NCI-H1092 (cell line): ENCODE data around the gene ARHGEF33.

Experiments used
- DNase-seq: peaks from one replicate; lab custom pipeline; 2025; lab: John Stamatoyannopoulos, UW

Gene ARHGEF33

GRCh38 chr2:38959938-38960608 is 70.4 kb downstream of the ARHGEF33 start:
- DNase-seq, result peak; percentile 20

GRCh38 chr2:38960609-38961320 is 71.1 kb downstream of the ARHGEF33 start:
- DNase-seq, result no peak

- DNase-seq, result no peak
Measured at GRCh38 chr2:38966006-38966405, 76.3 kb downstream of the ARHGEF33 start.

DNA sequence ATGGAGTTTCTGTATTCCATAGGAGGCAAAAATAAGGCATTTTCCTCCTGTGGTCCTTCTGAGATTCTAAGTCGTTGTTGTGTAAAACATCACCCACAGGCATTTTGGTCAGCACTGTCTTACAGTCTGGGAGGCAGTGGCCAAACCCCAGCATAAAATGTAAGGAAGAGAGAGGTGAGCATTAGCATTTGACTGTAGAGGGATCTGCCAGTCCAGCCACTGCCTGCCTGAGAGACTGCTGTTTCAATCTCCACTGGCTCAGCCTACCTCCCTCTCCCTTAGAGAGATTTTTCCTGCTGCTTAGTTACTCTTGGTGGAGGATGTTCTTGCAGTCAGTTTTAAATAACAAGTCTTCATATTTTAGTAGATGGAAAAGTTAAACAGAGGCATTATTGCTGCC is 77.0 kb downstream of the ARHGEF33 start:
- DNase-seq, result no peak

DNA sequence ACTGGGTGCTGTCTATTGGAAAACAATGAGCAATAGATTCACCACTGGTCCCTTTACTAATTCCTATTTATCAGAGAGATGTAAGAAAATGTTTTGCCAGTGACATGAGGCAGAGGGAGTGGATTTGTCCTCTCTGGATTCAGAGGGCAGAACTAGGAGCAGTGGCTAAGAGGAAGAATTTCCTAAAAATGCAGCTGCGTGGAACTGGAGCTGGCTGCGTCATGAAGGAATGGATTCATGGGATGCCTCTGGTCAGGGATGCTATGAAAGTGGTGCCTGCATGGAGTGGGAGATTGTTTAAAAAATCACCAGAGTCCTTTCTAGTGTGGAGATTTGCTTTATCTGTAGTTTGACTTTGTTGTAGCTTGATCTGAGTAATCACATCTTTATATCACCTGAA is 78.3 kb downstream of the ARHGEF33 start:
- DNase-seq, result no peak

GRCh38 chr2:38971377-38971776 is 81.7 kb downstream of the ARHGEF33 start:
- DNase-seq, result no peak

- DNase-seq, result no peak
Measured at GRCh38 chr2:38973266-38973665, 83.6 kb downstream of the ARHGEF33 start.

- DNase-seq, result no peak
Measured at GRCh38 chr2:38975042-38975441, 85.4 kb downstream of the ARHGEF33 start.

DNA sequence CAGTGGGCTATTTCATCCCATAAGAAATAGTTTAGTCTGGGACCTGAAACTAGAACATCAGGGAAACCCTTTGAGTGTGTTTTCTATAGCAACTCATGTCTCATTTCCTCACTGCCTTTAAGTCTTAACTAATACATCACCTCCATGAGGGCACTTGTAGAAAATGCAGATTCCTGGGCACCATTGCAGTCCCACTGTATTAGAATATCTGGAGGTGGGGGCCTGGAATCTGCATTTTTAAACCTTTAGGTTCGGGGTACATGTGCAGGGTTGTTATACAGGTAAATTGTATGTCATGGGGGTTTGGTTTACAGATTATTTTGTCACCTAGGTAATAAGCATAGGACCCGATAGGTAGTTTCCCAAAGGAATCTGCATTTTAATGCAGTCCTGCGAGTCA is 87.4 kb downstream of the ARHGEF33 start:
- DNase-seq, result no peak

DNA sequence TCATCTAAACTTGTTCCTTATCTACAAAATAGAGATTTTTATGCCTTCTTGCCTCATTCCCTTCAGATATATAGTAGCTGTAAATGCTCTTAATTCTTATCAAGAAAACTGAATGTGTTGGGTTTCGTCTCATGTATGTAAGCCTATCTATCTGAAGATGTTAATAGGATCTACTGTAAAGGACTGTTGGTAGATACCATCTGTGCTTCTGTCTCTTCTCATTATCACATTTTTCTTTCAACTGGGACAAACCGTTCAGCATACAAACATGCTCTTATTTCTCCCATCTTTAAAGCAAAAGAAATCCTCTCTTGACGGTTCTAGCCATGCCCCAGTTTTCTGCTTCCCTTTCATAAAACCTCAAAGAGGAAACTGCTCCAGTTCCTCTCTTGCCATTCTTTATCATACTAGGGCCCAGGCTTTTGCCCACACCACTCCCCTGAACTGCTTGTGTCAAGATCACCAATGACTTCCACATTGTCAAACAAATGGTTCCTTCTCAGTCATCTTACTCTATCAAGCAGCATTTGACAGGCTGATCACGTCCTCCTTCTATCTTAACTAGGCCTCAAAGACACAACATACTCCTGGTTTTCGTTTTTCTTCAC is 88.7 kb downstream of the ARHGEF33 start:
- no peak for DNase-seq

DNA sequence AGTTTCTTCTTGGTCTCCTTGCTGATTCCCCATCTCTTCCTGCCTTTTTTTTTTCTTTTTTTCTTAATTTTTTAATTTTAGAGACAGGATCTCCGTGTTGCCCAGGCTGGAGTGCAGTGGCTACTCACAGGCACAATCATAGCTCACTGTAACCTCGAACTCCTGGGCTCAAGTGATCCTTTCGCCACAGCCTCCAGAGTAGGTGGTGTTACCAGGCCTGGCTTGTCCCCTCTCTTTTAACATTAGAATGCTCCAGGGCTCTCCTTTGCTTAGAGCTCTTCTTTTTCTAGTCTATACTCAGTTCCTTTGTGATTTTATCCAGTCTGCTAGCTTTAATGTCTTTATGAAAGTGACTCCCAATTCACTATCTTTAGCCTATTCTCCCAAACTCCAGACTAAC is 89.2 kb downstream of the ARHGEF33 start:
- DNase-seq, result no peak

- DNase-seq, result no peak
Measured at GRCh38 chr2:38981003-38981669, 91.5 kb downstream of the ARHGEF33 start.

- no peak for DNase-seq
Measured at GRCh38 chr2:38981670-38982357, 92.1 kb downstream of the ARHGEF33 start.

DNA sequence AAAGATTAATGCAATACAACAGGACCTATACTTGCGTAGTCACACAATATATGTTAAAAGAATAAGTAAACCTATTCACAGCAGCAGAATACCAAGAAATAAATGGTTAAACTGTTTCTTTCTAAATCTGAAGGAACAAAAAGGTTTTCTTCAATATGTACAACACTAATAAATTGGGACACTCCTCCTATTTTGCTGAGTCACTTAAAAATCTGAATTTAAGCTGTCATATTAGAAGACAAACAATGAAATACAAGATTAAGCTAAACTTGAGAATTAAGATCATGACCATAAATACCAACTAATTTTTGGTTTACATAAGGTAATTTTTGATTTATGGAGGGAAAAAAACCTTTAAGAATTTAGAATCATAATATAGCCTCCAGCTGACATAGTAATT is 92.8 kb downstream of the ARHGEF33 start:
- DNase-seq, result no peak

- no peak for DNase-seq
Measured at GRCh38 chr2:38988716-38989115, 99.0 kb downstream of the ARHGEF33 start.

DNA sequence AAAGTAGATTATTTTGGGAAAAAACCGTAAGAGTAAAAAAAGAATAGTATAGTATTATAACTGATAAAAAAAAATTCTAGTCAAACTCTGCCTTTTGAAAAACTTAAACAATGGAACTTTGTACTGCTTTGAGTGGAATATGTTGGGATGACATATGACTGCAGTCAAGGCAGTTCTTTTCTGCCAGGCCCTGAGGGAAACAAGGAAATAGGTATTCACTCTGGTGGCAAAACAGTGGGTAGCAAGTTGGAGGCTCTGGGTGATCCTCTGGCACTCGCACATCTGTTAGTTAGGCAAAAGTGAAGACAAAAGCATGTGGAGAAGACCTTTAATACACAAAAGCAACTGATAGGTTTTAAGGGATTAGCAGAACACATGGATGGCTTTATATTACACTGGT is 102.2 kb downstream of the ARHGEF33 start:
- DNase-seq, result no peak

DNA sequence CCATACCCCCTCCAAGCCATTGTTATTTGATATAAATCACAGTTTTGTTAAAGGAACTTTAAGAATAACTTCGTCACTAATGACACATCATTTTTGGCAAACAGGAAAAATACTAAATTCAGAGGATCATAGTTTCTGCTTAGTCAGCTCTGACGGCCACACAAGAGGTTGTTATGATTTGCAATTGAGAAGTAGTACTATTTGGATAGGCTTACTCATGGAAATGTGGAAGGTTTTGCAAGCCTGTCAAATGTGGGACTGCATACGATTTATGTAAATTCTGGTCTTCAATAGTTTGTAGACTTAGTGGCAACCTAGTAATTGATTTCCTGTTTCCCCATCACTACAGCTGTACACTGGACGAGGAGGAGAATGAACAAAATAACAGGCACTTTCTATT is 108.1 kb downstream of the ARHGEF33 start:
- DNase-seq, result no peak

- DNase-seq, result no peak
Measured at GRCh38 chr2:39000552-39000951, 110.9 kb downstream of the ARHGEF33 start.

DNA sequence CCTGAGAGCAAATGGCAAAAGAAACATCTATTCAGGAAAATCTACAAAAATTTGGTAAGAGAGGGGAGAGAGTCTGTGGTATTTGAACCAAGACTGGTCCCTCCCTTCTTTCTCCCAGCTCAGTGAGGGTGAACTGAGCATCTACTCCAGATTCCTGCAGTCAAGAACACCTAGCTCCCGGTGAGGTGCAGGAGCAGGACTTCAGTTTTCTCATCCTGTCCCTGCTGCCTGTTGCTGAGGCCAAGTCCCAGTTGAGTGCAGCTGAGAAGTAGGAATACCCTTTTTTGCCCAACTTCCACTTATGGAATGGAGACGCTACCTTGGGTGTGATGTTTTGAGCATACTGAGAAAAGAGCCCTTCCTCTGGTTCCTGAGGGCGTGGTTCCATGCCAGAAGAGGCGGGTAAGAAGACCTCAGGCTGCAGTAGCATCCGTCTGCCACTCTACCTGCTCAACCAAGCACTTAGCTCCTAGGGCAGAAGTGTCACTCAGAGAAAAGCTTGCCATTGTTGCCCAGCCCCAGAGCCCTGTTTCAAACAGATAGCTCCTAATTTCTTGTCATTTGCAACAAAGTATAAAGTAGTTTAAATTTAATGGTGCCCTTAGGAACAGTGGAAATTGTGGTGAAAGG is 118.3 kb downstream of the ARHGEF33 start:
- DNase-seq, result no peak

DNA sequence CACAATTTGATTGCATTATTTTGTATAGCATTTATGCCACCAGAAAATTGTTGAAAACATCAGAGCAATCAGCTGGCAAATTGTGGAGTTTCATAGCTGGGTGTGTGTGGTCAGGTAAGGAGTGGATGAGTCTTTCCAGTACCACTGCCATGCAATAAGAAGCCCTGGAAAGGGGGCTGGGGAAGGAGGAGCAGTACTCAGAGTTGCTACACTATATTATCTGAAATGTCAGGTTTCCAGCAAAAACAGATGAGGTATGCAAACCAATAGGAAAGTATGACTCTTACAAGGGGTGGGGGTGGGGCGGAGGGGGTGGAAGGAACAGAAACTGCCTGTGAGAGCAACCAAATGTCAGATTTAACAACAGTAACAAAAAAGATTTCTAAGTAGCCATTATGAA is 119.0 kb downstream of the ARHGEF33 start:
- no peak for DNase-seq

DNA sequence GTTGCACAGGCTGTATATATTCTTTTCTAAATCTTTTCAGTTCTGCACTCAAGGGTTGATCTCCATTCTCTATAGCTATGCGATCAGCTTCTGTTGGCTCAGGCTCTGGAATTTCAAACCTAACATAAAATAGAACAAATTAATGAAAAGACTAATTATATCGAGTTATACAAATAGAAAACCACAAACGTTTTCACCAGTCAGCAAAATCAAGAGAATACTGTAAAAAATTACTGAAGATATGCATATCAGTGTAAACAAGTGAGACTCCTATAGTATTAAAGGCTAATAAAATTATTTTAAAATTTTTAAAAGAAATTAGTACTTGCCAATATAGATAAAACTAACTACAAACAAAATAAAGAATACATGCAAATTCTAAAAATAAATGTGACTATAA is 124.2 kb downstream of the ARHGEF33 start:
- no peak for DNase-seq

DNA sequence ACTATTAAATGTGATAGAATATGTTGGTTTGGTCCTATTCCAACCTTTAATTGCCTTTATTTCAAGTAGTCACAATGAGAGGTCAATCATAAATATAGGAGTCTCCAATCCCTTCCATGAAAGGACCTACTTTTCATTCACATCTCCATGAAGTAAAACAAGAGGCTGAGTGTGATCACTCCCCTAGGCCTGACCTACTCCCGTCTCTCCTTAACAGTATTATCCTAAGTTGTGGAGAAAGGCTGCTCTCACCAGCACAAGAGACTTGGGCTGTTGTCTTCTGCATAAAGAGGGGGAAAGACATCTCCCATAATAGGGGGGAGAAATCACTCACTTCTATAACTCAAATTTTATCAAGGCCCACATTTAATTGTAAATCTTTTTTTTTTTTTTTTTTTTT is 125.7 kb downstream of the ARHGEF33 start:
- no peak for DNase-seq
